HG03108 (cell line): ENCODE data around the gene NUDT6.

ENCODE experiments used
- ATAC-seq: cut with Tn5 transposase; IDR thresholded peaks from one replicate; pipeline ENCODE4 v1.9.1; 2021; ENCODE audit warnings: moderate library complexity; ENCODE audit not compliant: unreplicated experiment

NUDT6 gene

DNA sequence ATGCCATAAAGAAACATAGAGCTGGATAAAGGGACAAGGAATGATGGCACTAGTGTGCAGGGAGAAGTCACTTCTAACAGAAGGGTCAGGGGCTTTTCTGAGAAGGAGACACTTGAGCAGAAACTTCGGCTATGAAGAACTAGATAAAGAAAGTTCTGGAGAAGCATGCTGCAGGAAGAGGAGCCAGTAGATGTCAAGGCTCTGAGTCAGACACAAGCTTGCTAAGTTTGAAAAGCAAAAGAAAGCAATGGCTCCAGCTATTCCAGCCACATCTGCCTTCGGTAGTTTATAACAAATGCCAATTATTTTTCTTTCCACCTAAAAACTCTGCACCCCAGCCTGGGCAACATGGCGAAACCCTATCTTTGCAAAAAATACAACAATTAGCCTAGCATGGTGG, 7.5 kb downstream of the NUDT6 start:
- no peak for ATAC-seq

- ATAC-seq, result peak; percentile 93
These were observed 8.0 kb downstream of the NUDT6 start for GRCh38 chr4:122914292-122914904.

GRCh38 chr4:122912810-122913575, 9.4 kb downstream of the NUDT6 start:
- ATAC-seq, result no peak

DNA sequence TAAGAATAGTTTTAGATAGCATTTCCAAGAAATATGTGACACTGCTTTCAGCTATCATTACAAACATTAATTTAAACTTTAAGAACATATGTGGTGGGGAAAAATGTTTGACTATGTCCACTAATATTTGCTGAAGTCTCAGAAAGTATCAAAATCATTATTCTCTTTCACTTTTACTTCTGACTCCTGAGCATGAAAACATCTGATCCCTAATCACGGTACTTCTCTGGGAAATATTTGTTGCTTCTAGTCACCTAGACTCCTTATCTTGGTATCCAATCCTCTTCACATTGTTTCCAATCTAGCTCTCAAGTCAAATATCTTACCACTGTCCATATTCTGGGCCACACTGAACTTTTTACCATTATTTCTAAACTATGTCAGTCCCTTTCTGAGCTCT, 10.8 kb downstream of the NUDT6 start:
- no peak for ATAC-seq

GRCh38 chr4:122909683-122910082, 12.7 kb downstream of the NUDT6 start:
- no peak for ATAC-seq

GRCh38 chr4:122908223-122908622, 14.2 kb downstream of the NUDT6 start:
- no peak for ATAC-seq

DNA sequence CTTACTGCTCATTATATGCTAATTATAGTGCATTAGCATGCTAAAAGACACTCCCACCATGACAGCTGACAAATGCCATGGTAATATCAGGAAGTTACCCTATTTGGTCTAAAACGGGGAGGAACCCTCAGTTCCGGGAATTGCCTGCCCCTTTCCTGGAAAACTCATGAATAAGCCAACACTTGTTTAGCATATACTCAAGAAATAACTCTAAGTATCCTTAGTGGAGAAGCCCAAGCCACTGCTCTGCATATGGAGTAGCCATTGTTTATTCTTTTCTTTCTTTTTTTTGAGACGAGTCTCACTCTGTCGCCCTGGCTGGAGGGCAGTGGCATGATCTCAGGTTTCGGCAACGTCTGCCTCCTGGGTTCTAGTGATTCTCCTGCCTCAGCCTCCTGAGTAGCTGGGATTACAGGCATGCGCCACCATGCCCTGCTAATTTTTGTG, 15.5 kb downstream of the NUDT6 start:
- no peak for ATAC-seq

DNA sequence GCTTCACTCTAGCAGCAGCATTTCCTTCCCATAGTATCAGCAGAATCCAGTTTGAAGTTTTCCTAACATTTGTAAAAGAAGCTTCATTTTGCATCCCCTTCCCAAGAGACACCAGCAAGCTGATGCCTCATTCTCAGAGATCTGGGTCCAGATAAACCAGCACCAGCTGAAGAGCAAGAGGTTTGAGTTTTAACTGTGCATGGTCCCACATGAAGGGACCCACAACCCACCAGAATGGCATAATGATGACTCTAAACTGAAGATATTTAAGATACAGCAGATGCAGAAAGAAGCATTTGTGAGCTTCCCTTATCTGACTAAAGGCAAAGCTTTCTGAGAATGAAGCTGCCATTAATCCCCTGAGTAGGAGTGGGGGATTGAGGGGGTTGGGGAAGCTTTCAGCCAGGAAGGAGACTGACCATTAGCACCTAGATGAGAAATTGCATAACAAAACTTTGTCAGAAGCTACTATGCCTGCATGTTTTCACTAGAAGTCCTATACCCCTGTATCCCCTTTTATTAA, 18.6 kb downstream of the NUDT6 start:
- no peak for ATAC-seq

DNA sequence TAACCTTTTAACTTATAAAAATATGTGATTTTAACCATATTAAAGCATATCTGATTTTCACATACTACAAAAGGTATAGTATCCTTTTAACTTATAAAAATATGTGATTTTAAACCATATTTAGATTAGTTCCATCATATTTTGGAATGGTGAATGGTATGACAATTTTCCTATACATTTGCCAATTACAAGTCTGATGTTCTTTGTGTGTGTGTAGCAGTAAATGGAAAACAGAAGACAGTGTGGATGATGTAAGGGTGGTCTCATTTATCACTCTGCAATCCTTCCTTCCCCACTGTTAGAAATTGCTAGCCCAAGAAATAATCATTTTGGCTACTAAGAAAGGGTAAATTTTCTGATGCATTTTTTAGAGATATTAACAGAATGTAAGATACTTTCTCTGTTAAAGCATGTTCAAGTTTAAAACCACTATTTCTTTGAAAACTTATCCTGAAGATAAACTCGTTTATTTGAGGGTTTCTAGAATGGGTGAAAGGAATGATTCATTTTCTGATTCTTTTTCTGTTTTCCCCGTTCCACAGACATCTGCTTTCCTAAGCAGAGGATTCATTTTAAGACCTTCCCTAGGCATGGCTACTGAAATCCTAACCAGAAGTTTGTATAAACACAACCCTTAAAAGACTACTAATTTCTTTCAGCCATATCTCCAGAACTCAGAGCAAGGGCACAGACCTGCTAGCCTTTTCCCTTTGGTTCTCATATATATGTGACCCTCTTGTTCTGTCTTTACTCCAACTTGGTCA, 21.0 kb downstream of the NUDT6 start:
- ATAC-seq, result no peak

GRCh38 chr4:122900314-122900713, 22.1 kb downstream of the NUDT6 start:
- ATAC-seq, result no peak

DNA sequence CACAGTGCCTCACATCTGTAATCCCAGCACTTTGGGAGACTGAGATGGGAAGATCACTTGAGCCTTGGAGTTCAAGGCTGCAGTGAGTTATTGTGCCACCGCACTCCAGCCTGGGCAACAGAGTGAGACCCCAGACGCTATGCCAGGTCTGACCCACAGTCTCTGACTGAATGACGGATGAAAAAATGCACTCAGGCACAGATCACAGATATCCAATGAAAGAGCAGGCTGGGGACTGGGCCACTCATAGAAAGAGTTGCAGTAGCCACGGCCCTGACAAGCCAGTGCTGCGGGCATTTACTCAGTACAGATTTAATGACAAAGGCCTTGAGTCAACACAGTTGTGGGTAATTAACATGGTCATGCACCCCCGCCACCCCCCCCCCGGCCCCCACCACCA, 22.7 kb downstream of the NUDT6 start:
- ATAC-seq, result no peak

GRCh38 chr4:122898370-122899150, 23.8 kb downstream of the NUDT6 start:
- no peak for ATAC-seq

GRCh38 chr4:122896270-122896669, 26.1 kb downstream of the NUDT6 start:
- ATAC-seq, result no peak

- ATAC-seq, result no peak
These were observed 26.9 kb downstream of the NUDT6 start for GRCh38 chr4:122895336-122895995.

DNA sequence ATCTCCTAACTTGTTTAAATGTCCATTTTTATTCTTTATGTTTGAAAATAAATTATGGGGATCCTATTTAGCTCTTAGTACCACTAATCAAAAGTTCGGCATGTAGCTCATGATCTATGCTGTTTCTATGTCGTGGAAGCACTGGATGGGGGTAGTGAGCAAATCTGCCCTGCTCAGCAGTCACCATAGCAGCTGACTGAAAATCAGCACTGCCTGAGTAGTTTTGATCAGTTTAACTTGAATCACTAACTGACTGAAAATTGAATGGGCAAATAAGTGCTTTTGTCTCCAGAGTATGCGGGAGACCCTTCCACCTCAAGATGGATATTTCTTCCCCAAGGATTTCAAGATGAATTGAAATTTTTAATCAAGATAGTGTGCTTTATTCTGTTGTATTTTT, 27.6 kb downstream of the NUDT6 start:
- ATAC-seq, result no peak

DNA sequence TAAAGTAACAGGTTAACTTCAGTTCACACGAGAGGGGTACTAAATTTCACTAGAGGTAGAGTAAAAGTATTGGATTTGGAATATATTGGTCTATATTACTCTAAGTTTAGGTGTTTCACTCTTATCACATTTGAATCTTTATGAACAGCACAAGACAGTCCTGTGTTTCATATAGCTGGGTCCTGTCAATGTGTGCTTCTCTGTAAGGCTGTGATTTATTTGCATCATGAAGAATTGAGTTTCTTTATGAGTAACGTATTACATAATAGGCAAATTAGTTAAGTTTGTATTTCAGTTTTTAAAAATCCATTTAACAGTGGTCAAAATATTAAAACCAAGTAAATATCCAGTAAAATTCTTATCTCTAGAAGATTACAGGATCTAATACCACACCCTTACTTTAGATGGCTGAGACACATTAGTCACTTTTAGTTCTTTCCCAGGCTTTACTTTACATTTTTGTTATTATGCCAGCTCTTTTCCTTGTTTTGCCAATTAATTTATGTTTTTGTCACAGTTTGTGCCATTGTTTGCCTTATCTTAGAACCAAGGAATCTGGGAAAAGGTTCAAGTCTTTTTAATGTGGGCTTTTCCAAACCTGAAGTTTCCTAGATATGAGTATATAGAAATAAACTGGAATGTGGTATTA, 32.1 kb downstream of the NUDT6 start:
- ATAC-seq, result no peak

DNA sequence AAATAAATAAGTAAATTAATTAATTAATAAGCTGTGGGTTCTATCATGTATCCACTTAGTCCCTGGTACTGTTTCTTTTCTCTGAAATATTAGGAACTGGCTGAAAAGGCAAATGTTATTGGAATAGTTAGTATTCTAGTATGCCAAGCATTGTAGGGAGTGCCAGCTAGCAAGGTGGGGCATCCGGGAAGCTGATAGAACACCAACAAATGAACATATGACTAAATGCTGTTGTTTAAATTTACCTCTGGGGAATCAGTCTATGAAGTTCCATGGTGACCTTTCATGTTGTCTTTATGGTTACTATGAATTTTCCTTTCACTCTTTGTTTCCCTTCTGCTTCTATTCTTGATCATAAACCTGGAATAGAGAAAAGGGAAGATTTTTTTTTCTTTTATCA, 32.7 kb downstream of the NUDT6 start:
- ATAC-seq, result no peak

DNA sequence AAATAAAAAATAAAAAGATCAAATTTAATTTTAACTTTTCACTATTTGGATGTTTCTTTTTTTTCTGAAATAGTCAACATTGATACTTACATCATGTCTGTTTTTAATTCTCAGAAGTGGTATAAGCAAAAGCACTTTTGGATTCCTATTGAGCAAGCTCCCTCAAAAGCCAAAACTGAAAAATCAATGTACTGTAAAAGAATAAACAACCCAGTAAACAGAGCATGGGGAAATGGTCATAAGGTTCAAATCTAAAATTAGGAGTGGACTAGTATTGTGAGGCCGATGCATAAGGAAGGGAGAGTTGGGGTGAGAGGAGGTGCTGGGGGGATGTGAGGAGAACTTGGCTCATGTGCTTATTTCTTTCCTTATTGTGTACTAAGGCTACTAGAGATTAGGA, 37.9 kb downstream of the NUDT6 start:
- no peak for ATAC-seq

GRCh38 chr4:122882857-122883735, 39.3 kb downstream of the NUDT6 start:
- no peak for ATAC-seq
